ENCODE measurements around the gene SH2D5.
"Not testable (repeated sequence)": the region's sequence is repeated elsewhere in the genome, so short reads cannot be mapped to it uniquely, and the experiment has no call there.

Gene SH2D5

DNA sequence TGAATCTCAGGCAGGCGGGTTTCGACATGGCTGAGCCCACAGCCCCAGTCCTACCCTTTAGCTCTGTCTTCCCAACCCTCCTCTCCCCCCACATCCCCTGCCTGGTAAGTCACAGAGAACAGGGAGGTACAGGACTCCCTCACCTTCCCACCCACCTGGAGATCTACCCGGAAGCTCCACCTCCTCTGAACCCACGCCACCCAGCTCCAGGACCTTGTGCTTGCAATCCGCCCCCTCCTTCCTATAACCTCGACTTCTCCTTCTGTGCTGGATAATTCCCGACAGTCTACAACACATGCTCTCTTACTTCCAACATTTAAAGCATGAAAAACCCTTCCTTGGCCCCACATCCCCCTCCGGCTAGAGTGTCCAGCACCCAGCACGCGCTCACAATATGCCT lies 37.0 kb downstream of the SH2D5 start:
- no peak for DNase-seq (ENCODE audit: low read depth)

DNA sequence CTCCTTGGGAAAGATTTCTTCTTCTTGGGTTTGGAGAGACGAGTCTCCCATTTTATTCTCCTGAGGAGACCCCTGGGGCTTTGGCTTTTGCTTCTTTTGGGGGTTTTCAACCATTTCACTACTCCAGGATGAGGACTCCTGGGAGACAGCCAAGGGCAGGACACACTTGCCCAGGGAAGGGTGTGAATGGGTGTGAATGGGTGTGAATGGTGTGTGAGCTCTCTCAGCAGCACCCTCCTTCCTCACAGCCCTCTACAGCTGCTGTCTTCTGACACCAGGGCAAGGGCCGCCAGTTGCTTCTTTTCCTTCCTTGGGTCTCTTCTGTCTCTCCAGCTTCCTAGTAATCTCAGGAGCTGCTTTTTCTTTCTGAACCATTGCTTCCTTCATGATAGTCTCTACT lies 38.9 kb downstream of the SH2D5 start:
- no peak for DNase-seq (ENCODE audit: low read depth)

DNA sequence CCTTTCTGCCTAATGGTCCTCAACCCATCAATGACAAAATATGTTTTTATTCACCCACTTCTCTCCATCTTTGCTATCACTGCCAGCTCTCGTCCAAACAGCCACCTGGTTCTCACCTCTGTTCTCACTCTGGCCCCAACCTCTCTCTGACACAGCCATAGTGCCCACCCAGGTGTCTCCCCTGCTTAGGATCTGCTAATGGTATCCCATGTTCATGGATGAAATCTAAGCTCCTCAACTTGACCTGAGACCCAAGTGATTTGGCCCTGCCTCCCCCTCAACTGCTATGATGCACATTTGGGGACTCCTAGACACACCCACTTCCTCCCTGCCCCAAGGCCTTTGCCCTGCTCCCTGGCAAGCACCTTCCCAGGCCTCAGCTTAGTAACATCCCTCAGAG lies 40.6 kb downstream of the SH2D5 start:
- DNase-seq (ENCODE audit: low read depth): no peak

DNA sequence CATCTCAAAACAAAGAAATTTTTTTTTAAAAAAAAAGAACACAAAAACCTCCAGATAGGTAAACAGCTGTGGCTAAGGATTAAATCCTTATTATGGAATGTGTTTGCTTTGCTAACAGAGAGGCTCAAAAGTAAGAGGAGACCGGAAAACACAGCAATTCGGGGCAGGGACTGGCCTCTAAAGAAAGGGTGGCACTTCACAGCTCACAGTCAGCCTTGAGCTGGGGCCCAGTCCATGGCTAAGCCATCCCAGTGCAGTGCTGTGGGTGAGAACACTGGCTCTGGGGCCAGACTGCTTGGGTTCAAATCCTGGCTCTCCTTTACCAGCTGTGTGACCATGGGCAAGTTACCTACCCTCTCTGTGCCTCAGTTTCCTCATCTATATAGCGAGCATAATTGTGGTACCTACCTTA lies 42.9 kb downstream of the SH2D5 start:
- DNase-seq (ENCODE audit: low read depth): no peak

DNA sequence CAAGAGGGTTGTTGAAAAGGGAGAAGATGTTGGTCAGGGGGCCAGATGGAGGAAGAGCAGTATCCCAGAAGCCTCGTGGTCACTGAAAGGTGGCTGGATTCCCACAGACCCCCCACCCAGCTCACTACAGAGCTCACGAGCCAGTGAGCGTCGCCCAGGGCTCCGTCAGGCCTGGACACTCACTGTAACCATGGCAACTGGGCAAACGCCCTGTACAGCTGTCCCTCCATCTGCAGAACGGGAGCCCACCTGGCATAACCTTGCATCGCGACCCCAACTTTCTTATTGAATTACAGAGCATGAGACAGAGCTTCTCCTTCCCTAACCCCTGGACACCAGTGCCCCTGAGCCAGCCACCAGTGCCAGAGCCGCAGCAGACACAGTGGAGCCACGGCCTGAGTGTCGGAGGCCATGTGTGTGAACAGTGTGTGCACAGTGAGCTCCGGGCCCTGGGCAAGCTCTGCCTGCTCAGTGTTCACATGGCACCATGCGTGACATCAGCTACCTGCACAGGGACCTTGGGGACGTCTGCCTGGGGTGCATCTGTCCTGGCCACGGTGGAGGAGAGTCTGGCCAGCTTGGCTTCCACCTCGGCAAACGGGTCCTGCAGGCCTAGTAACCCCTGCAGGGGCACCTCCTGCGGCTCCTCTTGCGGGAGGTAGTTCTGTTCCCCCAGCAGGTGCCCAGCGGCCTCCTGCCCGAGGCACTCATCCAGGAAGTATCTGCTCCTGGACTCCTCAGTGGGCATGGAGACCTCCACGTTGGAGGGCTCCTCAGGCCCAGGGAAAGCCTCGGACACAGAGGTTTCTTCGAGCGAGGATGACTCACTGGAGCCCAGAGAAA lies 45.4 kb downstream of the SH2D5 start:
- no peak for DNase-seq (ENCODE audit: low read depth)

DNA sequence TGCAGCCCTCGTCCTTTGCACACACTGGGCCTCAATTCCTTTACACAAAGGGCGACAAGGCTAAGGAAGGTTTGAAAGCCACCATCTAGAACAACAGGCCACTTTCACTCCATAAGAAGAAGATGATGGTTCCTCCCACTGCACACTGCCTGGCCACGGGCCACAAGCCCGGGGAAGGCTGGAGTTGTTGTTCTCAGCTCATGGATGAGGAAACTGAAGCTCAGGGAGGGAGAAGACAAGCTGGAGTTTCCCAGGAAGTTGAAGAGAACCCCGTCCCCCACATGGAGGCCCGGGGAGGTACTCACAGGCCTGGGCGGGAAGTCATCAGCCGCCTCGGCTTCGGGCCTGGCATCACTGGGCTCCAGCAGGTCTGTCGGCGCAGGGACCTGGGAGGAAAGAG lies 46.8 kb downstream of the SH2D5 start:
- no peak for DNase-seq (ENCODE audit: low read depth)

DNA sequence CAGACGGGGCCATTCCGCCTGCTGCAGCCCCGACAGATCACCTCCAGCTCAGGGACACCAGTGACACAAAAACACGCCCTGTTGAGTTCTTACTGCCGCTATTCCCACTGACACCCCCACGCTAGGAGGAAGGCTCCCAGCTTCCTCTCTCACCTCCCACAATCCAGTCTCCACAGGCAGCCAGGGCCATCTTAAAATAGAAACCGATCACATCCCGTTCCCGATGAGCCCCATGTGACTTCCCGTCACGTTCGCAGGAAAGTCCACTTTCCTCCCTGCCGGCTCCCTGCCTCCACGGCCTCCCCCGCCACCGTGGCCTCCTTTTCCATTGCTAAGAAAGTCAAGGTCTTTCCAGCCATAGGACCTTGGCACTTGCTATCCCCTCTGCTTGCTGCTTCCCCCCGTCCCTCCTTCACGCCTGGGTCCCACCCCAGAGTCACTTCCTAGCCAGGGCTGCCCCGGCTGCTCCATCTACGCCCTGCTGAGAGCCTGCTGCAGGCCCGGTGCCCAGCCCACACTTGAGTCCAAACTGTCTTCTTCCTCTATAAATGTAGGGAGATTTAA lies 47.3 kb downstream of the SH2D5 start:
- no peak for DNase-seq (ENCODE audit: low read depth)

DNA sequence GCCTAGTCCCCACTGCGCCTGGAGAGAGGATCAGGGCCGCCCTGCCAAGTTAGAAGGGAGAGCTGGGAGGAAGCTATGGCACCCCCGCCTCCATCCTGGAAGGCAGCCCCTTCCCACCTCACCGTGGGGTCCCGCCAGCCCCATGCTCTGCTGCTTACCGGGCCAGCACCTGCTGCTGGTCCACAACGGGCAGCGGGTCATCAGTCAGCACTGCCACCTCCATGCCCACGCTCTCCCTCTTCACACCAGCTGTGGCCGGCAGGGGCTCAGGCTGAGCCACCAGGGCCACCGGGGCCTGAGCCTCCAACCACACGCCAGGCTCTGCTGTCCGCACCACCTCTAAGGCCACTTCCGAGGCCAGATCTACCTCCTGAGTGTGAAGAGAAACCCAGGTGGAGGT lies 47.9 kb downstream of the SH2D5 start:
- no peak for DNase-seq (ENCODE audit: low read depth)

DNA sequence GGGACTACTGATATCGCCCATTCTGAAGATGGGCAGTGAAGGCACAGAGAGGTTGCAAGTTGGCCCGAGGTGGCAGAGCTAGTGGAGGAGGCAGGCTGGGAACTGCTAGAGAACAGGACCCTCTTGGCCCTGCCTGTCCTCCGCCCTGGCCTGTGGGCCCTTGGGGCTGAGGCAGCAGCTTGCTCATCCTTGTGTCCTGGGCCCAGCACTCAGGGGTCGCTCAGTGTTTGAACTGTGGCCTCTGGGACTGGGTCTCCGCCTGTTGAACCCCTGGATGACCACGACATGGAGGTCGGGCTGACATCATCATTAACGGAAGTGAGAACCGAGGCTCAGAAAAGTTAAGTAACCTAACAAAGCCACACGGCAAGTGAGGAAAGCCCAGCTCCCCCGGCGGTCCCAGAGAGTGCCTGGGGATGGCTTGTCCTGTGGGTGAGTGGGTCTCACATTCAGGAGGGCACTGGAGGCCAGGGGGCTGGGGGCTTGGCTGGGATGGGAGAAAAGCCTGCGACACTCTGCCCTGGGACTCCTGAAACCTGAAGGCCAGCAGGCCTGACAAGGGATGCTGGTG lies 48.4 kb downstream of the SH2D5 start:
- DNase-seq (ENCODE audit: low read depth): no peak

DNA sequence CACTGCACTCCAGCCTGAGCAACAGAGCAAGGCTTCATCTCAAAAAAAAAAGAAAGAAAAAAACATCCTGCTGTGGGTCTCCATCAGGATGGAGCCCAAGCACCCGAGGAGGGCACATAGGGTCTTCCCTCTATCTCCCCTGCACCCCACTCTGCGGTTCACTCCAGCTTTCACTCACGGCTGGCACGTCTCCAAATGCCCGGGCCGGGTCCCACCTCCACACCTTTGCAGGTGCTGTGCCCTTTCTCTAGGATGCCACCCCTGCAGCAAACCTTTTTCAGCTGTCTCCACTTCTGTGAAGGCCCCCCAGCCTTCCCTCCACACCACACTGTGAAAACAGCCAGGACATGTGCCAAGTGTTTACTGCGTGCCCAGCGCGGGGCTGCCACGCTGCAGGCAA lies 48.9 kb downstream of the SH2D5 start:
- no peak for DNase-seq (ENCODE audit: low read depth)

DNA sequence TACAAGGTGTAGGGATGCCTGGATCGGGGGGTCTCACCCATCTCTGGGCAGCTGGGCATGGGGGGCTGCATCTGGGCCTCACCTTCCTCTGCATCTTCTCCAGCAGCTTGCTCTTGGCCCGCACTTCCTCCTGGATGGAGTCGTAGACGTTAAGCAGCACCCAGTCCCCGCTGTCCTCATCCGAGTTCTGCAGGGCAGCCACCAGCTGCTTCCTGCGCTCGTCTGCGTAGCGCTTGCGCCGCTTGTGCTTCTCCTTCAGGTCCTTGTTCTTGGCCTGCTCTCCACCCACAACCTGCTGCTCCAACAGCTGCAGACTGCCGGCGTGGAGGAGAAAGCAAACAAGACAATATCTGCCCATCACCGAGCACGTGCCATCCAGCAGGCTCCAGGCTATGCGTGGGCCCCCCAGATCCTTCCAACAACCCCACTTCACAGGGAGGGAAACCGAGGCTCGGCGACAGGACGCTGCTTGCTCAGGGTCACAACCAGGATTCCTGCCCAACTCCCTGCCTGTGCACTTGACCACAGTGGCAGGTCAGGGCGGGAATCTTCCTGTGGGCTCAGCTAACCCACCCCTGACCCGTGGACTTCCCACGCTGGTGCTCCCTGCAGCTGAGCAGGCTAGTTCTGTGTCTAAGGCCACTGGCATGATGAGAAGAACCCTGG lies 49.8 kb downstream of the SH2D5 start:
- DNase-seq (ENCODE audit: low read depth): no peak

DNA sequence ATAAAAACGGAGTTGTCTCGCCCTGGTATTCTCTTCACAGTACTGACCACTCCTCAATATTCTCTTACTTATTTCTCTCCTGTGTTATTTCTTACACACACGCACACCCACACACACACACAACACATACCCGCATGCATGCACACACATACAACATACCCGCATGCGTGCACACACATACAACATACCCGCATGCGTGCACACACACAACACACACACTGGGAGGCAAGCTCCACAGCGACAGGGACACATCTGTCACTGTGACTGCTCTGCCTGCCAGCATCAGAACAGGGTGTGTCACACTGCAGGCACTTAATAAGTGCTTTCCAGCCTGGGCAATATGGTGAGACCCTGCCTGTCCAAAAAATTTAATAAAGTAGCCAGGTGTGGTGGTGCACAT lies 50.5 kb downstream of the SH2D5 start:
- no peak for DNase-seq (ENCODE audit: low read depth)

DNA sequence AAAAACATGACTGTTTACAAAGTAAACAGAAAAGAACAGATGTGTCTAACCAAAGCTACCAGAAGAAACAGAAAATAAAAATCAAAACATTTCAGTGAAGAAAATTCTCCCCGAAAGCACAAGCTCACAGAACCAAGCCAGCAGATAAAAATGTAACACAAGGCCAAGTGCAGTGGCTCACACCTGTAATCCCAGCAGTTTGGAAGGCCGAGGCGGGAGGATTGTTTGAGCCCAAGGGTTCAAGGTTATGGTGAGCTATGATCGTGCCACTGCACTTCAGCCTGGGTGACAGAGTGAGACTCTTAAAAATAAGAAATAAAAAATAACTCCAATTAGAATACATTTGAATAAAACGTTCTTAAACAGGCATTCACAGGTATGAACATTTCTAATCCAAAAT lies 52.2 kb downstream of the SH2D5 start:
- no peak for DNase-seq (ENCODE audit: low read depth)

DNA sequence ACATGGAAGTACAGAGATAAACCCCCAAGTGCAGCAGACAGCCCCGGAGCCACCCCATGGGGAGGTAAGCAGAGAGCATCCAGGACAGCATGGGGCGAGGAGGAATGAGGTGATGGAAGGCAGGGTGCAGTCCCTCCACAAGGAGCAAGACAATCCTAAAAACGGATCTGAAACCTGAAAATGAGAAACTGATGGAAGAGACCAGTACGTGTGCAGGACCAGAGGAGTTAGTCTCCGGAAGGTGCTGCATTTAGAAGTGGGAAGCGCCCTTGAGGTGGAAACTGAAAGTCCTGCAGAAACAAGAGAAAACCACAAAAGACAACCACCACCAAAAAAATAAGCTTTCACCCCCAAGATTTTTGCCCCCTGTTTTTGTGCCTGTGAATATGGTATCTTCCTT lies 53.9 kb downstream of the SH2D5 start:
- DNase-seq (ENCODE audit: low read depth): no peak

DNA sequence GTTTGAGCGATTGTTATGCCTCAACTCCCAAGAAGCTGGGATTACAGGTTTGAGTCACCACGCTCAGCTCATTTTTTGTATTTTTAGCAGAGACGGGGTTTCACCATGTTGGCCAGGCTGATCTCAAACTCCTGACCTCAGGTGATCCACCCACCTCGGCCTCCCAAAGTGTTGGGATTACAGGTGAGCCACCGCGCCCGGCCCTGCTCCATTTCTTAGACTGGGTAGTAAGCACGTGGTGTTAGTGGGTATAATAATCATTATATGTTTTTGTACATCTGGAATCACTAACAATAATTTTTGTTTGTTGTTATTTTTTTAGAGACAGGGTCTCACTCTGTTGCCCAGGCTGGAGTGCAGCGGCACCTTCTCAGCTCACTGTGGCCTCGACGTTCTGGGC lies 58.9 kb downstream of the SH2D5 start:
- DNase-seq (ENCODE audit: low read depth): not testable (repeated sequence)

DNA sequence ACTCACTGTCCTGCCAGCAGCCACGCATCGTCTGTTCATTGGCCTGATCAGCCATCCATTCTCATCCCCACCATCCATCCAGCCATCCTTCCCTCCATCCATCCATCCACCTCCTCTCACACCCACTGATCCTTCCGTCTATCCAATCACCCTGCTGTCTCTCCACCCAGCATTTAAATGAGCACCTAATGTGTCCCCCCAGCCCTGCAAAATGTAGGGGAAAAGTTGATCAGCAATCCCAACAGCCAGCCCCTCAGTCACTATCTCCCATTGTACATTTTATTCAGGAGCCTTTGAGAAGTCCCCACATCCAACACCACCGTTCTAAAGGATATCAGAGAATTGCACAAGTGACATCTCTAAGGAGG lies 60.3 kb downstream of the SH2D5 start:
- no peak for DNase-seq (ENCODE audit: low read depth)

DNA sequence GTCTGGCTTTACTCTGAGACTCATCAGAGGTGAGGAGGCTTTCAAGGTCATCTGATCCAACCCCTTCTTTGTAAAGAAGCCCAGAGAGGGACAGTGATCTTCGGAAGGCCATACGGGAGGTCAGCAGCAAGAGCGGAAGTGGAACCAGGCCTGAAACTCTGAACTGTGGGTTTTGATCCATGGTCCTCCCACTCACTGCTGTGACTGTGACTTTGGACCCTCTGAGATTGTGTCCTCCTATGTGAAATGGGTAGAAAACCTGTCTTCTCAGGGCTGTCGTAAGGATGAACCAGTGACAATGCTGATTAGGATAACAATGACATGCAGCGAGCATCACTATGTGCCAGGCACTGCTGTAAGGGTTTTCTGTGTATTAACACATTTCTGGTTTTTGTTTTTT lies 61.6 kb downstream of the SH2D5 start:
- DNase-seq (ENCODE audit: low read depth): no peak
